Measurements from ENCODE around the gene STRA6.

The STRA6 gene

DNA sequence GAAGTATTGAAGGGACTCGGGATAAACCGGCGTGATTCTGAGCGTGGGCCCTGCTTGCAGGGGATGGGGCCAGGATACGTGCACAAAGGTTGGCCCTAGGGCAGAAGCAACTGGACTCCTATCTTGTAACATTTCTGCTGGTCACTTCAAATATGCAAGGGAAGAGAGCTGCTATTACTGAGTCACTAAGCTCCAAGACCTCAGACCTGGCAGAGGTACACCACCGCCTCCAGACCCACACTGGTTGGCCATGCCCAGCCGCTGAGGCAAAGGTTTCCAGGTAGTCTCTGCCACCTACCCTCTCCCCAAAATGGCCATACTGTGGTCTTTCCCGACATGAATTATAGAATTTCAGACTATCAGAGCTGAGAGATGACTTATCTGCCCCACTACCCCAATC, 13.4 kb upstream of the STRA6 start:
- Histone ChIP-seq H2BK120ac (ENCODE audit: low read depth, low read length) (no peak overlapping the region), H3K36me3 (replicated peaks in 1 of 2; ENCODE audit: control insufficient read depth in 2 of 2, insufficient read depth in 2 of 2, low read length in 2 of 2) (no peaks in the 10 kb centered on the region), H2BK5ac (ENCODE audit: low read length) (peak overlapping the region; percentile 26), H2BK15ac (ENCODE audit: low read length) (peak overlapping the region; percentile 60), H2AK5ac (ENCODE audit: low read depth, low read length) (peak overlapping the region; percentile 81), H3K4me3 (ENCODE audit: low read length in 2 of 2) (no peak overlapping the region), H3K18ac (ENCODE audit: low read length) (peak overlapping the region; percentile 88), H3K23ac (ENCODE audit: low read depth, low read length, poor library complexity) (no peak overlapping the region), H3K9me3 (replicated peaks in 1 of 2; ENCODE audit: control insufficient read depth in 2 of 2, insufficient read depth in 1 of 2, low read depth in 1 of 2, low read length in 2 of 2) (no peaks in the 10 kb centered on the region), H2BK12ac (ENCODE audit: low read length) (peak overlapping the region; percentile 64), H3K27me3 (ENCODE audit: control insufficient read depth in 3 of 3, insufficient read depth in 3 of 3, low read depth in 1 of 3, low read length in 3 of 3) (peaks cover 0 to 2% (median 0%) of the 10 kb centered on the region in 3 experiments), H3K9ac (ENCODE audit: low read depth, low read length, poor library complexity) (no peak overlapping the region), H3K79me1 (ENCODE audit: low read depth, low read length) (no peaks in the 10 kb centered on the region), H2AFZ (ENCODE audit: low read length) (no peak overlapping the region), H3K4me2 (ENCODE audit: insufficient read depth, low read length, poor library complexity, severe bottlenecking) (no peak overlapping the region), H3K4me1 (ENCODE audit: control insufficient read depth in 2 of 2, insufficient read depth in 1 of 2, low read depth in 1 of 2, low read length in 2 of 2) (peaks cover 43 to 49% of the 10 kb centered on the region in 2 donors), H3K4ac (ENCODE audit: low read length) (no peak overlapping the region), H3K14ac (ENCODE audit: low read length) (no peak overlapping the region), H4K8ac (ENCODE audit: low read depth, low read length) (no peak overlapping the region), H4K91ac (ENCODE audit: low read depth, low read length, poor library complexity) (no peak overlapping the region), H3K27ac (replicated peaks; ENCODE audit: low read length) (no peak overlapping the region)
- 100% methylated on average over 1 of the region's 8 CpGs; no CpG with 5 or more reads in 1 of the 2 donors for WGBS, 2 donors (ENCODE audit: extremely low coverage in 2 of 2, insufficient read length in 2 of 2, insufficient replicate concordance in 1 of 2)
- no peak for DNase-seq (ENCODE audit: low spot score)

DNA sequence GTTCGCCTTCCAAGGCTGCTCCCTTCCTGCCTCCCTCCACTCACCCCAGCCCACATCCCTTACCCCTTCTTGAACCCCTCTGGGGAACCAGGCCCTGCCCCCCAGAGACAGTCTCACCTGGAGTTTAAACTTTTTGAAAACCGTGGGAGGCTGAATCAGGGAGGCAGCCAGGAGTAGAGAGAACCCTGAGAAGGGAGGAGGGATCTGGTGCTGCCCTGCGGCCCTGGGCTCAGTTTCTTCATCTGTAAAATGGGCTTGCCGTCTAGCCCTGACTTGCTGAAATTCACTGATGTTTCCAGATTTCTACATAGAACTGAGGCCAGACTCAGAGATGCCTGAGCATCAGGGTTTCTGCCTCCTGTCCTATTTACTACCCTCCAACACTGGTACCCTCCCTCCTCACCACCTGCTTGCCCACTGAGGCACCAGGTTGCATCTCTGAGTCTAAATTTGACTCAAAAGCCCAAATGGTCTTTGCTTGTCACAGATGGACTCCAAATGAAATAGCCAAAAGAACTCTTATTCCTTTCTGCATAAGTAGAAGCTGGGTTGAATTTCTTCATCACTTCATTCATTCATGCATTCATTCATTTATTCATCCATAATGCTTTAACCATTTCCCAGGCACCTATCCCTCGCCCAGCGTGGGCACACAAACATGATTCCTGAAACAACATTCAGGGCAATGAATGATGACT, 11.9 kb upstream of the STRA6 start:
- H3K9me3 ChIP-seq (replicated peaks in 1 of 2; ENCODE audit: control insufficient read depth in 2 of 2, insufficient read depth in 1 of 2, low read depth in 1 of 2, low read length in 2 of 2) = no peaks in the 10 kb centered on the region
- no peak overlapping the region for H2BK15ac ChIP-seq (ENCODE audit: low read length)
- WGBS, 2 donors (ENCODE audit: extremely low coverage in 2 of 2, insufficient read length in 2 of 2, insufficient replicate concordance in 1 of 2) = no CpG with 5 or more reads among the region's 6 CpGs
- H3K23ac ChIP-seq (ENCODE audit: low read depth, low read length, poor library complexity) = no peak overlapping the region
- no peak overlapping the region for H3K9ac ChIP-seq (ENCODE audit: low read depth, low read length, poor library complexity)
- H3K27me3 ChIP-seq (ENCODE audit: control insufficient read depth in 3 of 3, insufficient read depth in 3 of 3, low read depth in 1 of 3, low read length in 3 of 3) = no peaks in the 10 kb centered on the region
- H3K27ac ChIP-seq (replicated peaks; ENCODE audit: low read length) = peak overlapping the region; percentile 79
- H2BK120ac ChIP-seq (ENCODE audit: low read depth, low read length) = no peak overlapping the region
- no peak overlapping the region for H2BK5ac ChIP-seq (ENCODE audit: low read length)
- no peak overlapping the region for H2AFZ ChIP-seq (ENCODE audit: low read length)
- peak overlapping the region; percentile 80 for H3K18ac ChIP-seq (ENCODE audit: low read length)
- no peak overlapping the region for H2BK12ac ChIP-seq (ENCODE audit: low read length)
- no peak overlapping the region for H3K4me3 ChIP-seq (ENCODE audit: low read length in 2 of 2)
- no peak overlapping the region for H3K4me2 ChIP-seq (ENCODE audit: insufficient read depth, low read length, poor library complexity, severe bottlenecking)
- H4K8ac ChIP-seq (ENCODE audit: low read depth, low read length) = no peak overlapping the region
- H3K4me1 ChIP-seq (ENCODE audit: control insufficient read depth in 2 of 2, insufficient read depth in 1 of 2, low read depth in 1 of 2, low read length in 2 of 2) = peaks cover 38 to 46% of the 10 kb centered on the region in 2 donors
- no peak overlapping the region for H3K14ac ChIP-seq (ENCODE audit: low read length)
- DNase-seq (ENCODE audit: low spot score) = no peak
- no peaks in the 10 kb centered on the region for H3K79me1 ChIP-seq (ENCODE audit: low read depth, low read length)
- H3K36me3 ChIP-seq (replicated peaks in 1 of 2; ENCODE audit: control insufficient read depth in 2 of 2, insufficient read depth in 2 of 2, low read length in 2 of 2) = no peaks in the 10 kb centered on the region
- no peak overlapping the region for H3K4ac ChIP-seq (ENCODE audit: low read length)
- H2AK5ac ChIP-seq (ENCODE audit: low read depth, low read length) = peak overlapping the region; percentile 26
- no peak overlapping the region for H4K91ac ChIP-seq (ENCODE audit: low read depth, low read length, poor library complexity)

DNA sequence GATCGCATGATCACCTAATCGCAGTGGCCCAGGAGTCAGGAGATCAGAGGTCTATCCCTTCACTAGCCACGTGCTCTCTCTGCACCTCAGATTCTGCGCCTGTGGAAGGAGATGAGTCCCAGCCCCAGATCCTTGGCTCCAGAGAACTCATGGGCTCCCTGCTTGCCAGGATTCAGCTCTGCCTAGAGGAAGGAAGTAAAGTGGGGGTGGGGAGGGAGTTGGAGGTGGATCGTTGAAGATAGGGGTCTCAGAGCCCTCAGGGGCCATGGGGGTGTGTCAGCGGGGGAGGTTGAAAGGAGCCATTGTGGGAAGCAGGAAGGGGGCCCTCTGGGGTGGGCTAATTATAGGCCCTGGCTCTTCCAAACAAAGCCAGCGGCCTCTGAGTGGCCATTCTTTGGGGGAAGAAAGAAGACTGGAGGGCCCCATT, 11.3 kb upstream of the STRA6 start:
- Histone ChIP-seq H3K27ac (replicated peaks; ENCODE audit: low read length) (peak overlapping the region; percentile 90), H3K9me3 (replicated peaks in 1 of 2; ENCODE audit: control insufficient read depth in 2 of 2, insufficient read depth in 1 of 2, low read depth in 1 of 2, low read length in 2 of 2) (no peaks in the 10 kb centered on the region), H3K4me1 (ENCODE audit: control insufficient read depth in 2 of 2, insufficient read depth in 1 of 2, low read depth in 1 of 2, low read length in 2 of 2) (peaks cover 44 to 52% of the 10 kb centered on the region in 2 donors), H2BK120ac (ENCODE audit: low read depth, low read length) (peak overlapping the region; percentile 96), H3K23ac (ENCODE audit: low read depth, low read length, poor library complexity) (peak overlapping the region; percentile 38), H3K79me1 (ENCODE audit: low read depth, low read length) (no peaks in the 10 kb centered on the region), H3K27me3 (ENCODE audit: control insufficient read depth in 3 of 3, insufficient read depth in 3 of 3, low read depth in 1 of 3, low read length in 3 of 3) (no peaks in the 10 kb centered on the region), H4K91ac (ENCODE audit: low read depth, low read length, poor library complexity) (peak overlapping the region; percentile 85), H3K18ac (ENCODE audit: low read length) (peak overlapping the region; percentile 99), H2BK12ac (ENCODE audit: low read length) (peak overlapping the region; percentile 93), H4K8ac (ENCODE audit: low read depth, low read length) (no peak overlapping the region), H2AK5ac (ENCODE audit: low read depth, low read length) (peak overlapping the region; percentile 84), H3K9ac (ENCODE audit: low read depth, low read length, poor library complexity) (peak overlapping the region; percentile 50), H3K4ac (ENCODE audit: low read length) (peak overlapping the region; percentile 54), H2BK5ac (ENCODE audit: low read length) (peak overlapping the region; percentile 79), H3K36me3 (replicated peaks in 1 of 2; ENCODE audit: control insufficient read depth in 2 of 2, insufficient read depth in 2 of 2, low read length in 2 of 2) (no peaks in the 10 kb centered on the region), H3K4me3 (ENCODE audit: low read length in 2 of 2) (no peak overlapping the region), H3K14ac (ENCODE audit: low read length) (peak overlapping the region; percentile 22), H3K4me2 (ENCODE audit: insufficient read depth, low read length, poor library complexity, severe bottlenecking) (peak overlapping the region; percentile 30), H2AFZ (ENCODE audit: low read length) (peak overlapping the region; percentile 7), H2BK15ac (ENCODE audit: low read length) (peak overlapping the region; percentile 8)
- peak; percentile 82 for DNase-seq (ENCODE audit: low spot score)
- no CpG with 5 or more reads among the region's 7 CpGs for WGBS, 2 donors (ENCODE audit: extremely low coverage in 2 of 2, insufficient read length in 2 of 2, insufficient replicate concordance in 1 of 2)

DNA sequence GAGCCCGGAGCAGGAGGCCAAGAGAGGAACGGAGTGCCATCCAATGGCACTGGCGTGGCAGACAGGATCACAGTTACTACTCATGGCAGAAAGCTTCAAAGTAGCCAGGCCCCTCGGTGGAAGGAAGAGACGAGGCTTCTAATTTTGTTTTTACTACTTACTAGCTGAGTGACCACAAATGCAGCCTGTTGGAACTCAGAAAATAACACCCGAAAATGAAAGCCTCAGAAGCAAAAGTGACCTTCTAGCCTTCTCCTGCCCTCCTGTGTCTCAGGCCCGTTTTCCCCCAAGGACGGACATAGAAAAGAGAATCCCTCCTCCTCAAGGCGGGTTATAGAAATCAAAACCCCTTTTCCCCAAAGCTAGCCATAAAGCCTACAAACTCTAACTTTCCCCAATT, 9.9 kb upstream of the STRA6 start:
- Histone ChIP-seq H3K36me3 (replicated peaks in 1 of 2; ENCODE audit: control insufficient read depth in 2 of 2, insufficient read depth in 2 of 2, low read length in 2 of 2) (no peaks in the 10 kb centered on the region), H4K8ac (ENCODE audit: low read depth, low read length) (no peak overlapping the region), H2AFZ (ENCODE audit: low read length) (no peak overlapping the region), H4K91ac (ENCODE audit: low read depth, low read length, poor library complexity) (peak overlapping the region; percentile 79), H3K23ac (ENCODE audit: low read depth, low read length, poor library complexity) (no peak overlapping the region), H2BK15ac (ENCODE audit: low read length) (peak overlapping the region; percentile 86), H3K18ac (ENCODE audit: low read length) (peak overlapping the region; percentile 94), H2BK12ac (ENCODE audit: low read length) (peak overlapping the region; percentile 77), H3K4me3 (ENCODE audit: low read length in 2 of 2) (no peak overlapping the region), H3K79me1 (ENCODE audit: low read depth, low read length) (no peaks in the 10 kb centered on the region), H2BK120ac (ENCODE audit: low read depth, low read length) (no peak overlapping the region), H3K4me2 (ENCODE audit: insufficient read depth, low read length, poor library complexity, severe bottlenecking) (no peak overlapping the region), H2BK5ac (ENCODE audit: low read length) (peak overlapping the region; percentile 72), H3K9ac (ENCODE audit: low read depth, low read length, poor library complexity) (no peak overlapping the region), H3K4me1 (ENCODE audit: control insufficient read depth in 2 of 2, insufficient read depth in 1 of 2, low read depth in 1 of 2, low read length in 2 of 2) (peaks cover 55 to 59% of the 10 kb centered on the region in 2 donors), H3K9me3 (replicated peaks in 1 of 2; ENCODE audit: control insufficient read depth in 2 of 2, insufficient read depth in 1 of 2, low read depth in 1 of 2, low read length in 2 of 2) (no peaks in the 10 kb centered on the region), H3K4ac (ENCODE audit: low read length) (peak overlapping the region; percentile 40), H3K27me3 (ENCODE audit: control insufficient read depth in 3 of 3, insufficient read depth in 3 of 3, low read depth in 1 of 3, low read length in 3 of 3) (no peaks in the 10 kb centered on the region), H3K14ac (ENCODE audit: low read length) (no peak overlapping the region), H2AK5ac (ENCODE audit: low read depth, low read length) (peak overlapping the region; percentile 90), H3K27ac (replicated peaks; ENCODE audit: low read length) (no peak overlapping the region)
- no CpG with 5 or more reads among the region's 9 CpGs for WGBS, 2 donors (ENCODE audit: extremely low coverage in 2 of 2, insufficient read length in 2 of 2, insufficient replicate concordance in 1 of 2)
- no peak for DNase-seq (ENCODE audit: low spot score)

Data from neuronal stem cell (in vitro differentiated cells).